HUES64 (cell line): ENCODE data around the gene KIAA0232.
"Not testable (repeated sequence)": the region's sequence is repeated elsewhere in the genome, so short reads cannot be mapped to it uniquely, and the experiment has no call there.

Experiments
- H3K27ac ChIP-seq: 2 replicates; pipeline ENCODE4 v1.7.0; 2013; ENCODE audit warnings: low read depth, low read length, inconsistent platforms
- H3K27me3 ChIP-seq: 2 replicates; pipeline ENCODE4 v1.6.1; 2013; ENCODE audit warnings: mild to moderate bottlenecking, low read length; ENCODE audit not compliant: insufficient read depth
- H3K36me3 ChIP-seq: 2 replicates; pipeline ENCODE4 v1.6.1; 2013; ENCODE audit warnings: mild to moderate bottlenecking, low read length; ENCODE audit not compliant: insufficient read depth
- H3K4me1 ChIP-seq: 2 replicates; pipeline ENCODE4 v1.6.1; 2013; ENCODE audit warnings: mild to moderate bottlenecking, low read length, moderate library complexity; ENCODE audit not compliant: insufficient read depth
- H3K4me3 ChIP-seq: 2 replicates; pipeline ENCODE4 v1.5.1; 2013; ENCODE audit warnings: mild to moderate bottlenecking, low read length, moderate library complexity
- H3K9ac ChIP-seq: 2 replicates; pipeline ENCODE4 v1.6.1; 2013; ENCODE audit warnings: mild to moderate bottlenecking, low read depth, low read length
- H3K9me3 ChIP-seq: 2 replicates; pipeline ENCODE4 v1.6.1; 2013; ENCODE audit warnings: low read depth, low read length; ENCODE audit not compliant: insufficient read depth
- WGBS: fragments of 150-250, 120-280 bp; methylation state at CpG from one replicate; pipeline ENCODE4 v1.1.7; 2013; ENCODE audit warnings: missing lambda C conversion rate; 5-methylcytosine and 5-hydroxymethylcytosine counted together

Gene KIAA0232

DNA sequence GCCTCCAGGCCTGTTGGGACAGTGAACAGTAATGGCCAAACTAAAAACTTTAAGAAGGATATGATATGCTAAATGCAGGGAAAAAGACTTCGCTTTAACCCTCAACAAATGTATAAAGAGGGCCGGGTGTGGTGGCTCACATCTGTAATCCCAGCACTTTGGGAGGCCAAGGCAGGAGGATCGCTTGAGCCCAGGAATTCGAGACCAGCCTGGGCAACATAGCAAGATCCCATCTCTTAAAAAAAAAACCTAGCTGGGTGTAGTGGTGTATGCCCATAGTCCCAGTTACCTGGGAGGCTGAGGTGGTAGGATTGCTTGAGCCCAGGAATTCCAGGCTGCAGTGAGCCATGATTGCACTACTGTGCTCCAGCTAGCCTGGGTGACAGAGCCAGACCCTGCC is 14.8 kb downstream of the KIAA0232 start:
- H3K9ac ChIP-seq, H3K36me3 ChIP-seq, H3K4me1 ChIP-seq, H3K9me3 ChIP-seq, H3K4me3 ChIP-seq, H3K27me3 ChIP-seq, H3K27ac ChIP-seq: not testable (repeated sequence)
- WGBS = 87% methylated on average over 4 of the region's 4 CpGs

DNA sequence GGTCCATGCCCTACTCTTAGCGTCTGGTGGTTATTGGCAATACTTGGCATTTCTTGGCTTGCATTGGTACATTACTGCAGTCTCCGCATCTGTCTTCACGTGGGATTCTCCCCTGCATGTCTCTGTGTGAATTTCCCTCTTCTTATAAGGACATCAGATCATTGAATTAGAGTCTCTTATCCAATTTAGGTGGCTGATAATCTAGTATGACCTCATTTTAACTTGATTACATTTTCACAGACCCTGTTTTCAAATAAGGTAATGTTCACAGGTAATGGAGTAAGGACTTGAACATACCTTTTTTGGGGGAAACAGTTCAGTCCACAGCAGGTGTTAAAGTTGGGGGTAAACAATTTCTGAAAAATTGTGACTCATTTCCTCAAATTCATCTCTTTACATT is 16.6 kb downstream of the KIAA0232 start:
- H3K36me3 ChIP-seq = 0 out of 2 replicates have a peak, but pooled peaks cover 4% of the 10 kb centered on the region
- H3K4me3 ChIP-seq = no peak overlapping the region
- no peak overlapping the region for H3K27ac ChIP-seq
- no peaks in the 10 kb centered on the region for H3K9me3 ChIP-seq
- 93% methylated on average over 3 of the region's 3 CpGs for WGBS
- H3K9ac ChIP-seq = no peak overlapping the region
- H3K27me3 ChIP-seq = no peaks in the 10 kb centered on the region
- H3K4me1 ChIP-seq = no peaks in the 10 kb centered on the region

- H3K27ac ChIP-seq = no peak overlapping the region
- H3K27me3 ChIP-seq = no peaks in the 10 kb centered on the region
- no peak overlapping the region for H3K9ac ChIP-seq
- H3K4me1 ChIP-seq = peaks cover 15% of the 10 kb centered on the region
- no peak overlapping the region for H3K4me3 ChIP-seq
- H3K9me3 ChIP-seq = no peaks in the 10 kb centered on the region
- H3K36me3 ChIP-seq = 0 out of 2 replicates have a peak, but pooled peaks cover 4% of the 10 kb centered on the region
- 93% methylated on average over 8 of the region's 8 CpGs for WGBS
Observed at GRCh38 chr4:6802025-6802424, 19.5 kb downstream of the KIAA0232 start.

GRCh38 chr4:6802626-6803025 is 20.1 kb downstream of the KIAA0232 start:
- no peak overlapping the region for H3K9ac ChIP-seq
- WGBS = 98% methylated on average over 2 of the region's 2 CpGs

GRCh38 chr4:6803246-6803645 is 20.7 kb downstream of the KIAA0232 start:
- Histone ChIP-seq H3K36me3 (0 out of 2 replicates have a peak, but pooled peaks cover 4% of the 10 kb centered on the region), H3K9ac (no peak overlapping the region), H3K9me3 (no peaks in the 10 kb centered on the region), H3K27ac (no peak overlapping the region), H3K27me3 (no peaks in the 10 kb centered on the region), H3K4me1 (peaks cover 15% of the 10 kb centered on the region), H3K4me3 (no peak overlapping the region)
- 94% methylated on average over 1 of the region's 1 CpG for WGBS

More at GRCh38 chr4:6802626-6803025, 20.1 kb downstream of the KIAA0232 start:
- Histone ChIP-seq H3K4me3 (no peak overlapping the region), H3K27me3 (no peaks in the 10 kb centered on the region), H3K4me1 (peaks cover 15% of the 10 kb centered on the region), H3K9me3 (no peaks in the 10 kb centered on the region), H3K36me3 (0 out of 2 replicates have a peak, but pooled peaks cover 4% of the 10 kb centered on the region), H3K27ac (no peak overlapping the region)

DNA sequence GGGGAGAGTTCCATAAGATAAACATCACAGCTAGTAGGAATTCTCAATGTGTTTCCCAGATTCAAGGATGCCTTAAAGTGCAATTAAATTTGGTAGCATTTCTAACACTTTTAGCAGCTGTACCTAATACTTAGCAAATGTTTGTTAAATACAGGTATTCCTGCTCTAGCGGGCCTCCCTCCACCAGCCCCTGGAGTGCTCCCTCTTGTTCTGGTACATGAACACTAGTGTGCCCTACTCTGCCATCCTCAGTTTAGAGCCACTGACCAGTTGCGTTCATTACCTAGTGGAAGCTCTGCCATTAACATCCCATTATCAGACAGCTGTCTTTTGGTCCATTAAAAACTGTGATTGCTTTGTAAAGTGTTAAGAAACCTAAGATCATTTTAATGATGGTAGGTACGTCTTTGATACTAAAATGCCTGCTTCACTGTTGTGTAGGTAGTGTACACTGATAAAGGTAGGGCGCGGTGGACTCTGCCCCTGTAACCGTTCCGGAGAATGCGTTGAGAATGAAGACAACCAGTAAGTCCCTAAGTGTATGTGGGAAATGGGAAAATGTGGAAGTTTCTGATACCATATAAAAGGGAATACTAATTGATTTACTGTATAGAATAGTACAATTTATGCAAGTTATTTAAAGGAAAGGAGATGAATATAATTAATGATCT is 21.7 kb downstream of the KIAA0232 start:
- no peaks in the 10 kb centered on the region for H3K27me3 ChIP-seq
- H3K4me3 ChIP-seq = no peak overlapping the region
- no peaks in the 10 kb centered on the region for H3K9me3 ChIP-seq
- H3K9ac ChIP-seq = no peak overlapping the region
- H3K36me3 ChIP-seq = 0 out of 2 replicates have a peak, but pooled peaks cover 1% of the 10 kb centered on the region
- H3K27ac ChIP-seq = no peak overlapping the region
- WGBS = 95% methylated on average over 8 of the region's 8 CpGs
- H3K4me1 ChIP-seq = peaks cover 15% of the 10 kb centered on the region

GRCh38 chr4:6806924-6807626 is 24.5 kb downstream of the KIAA0232 start:
- Histone ChIP-seq H3K4me1 (peaks cover 18% of the 10 kb centered on the region), H3K9ac (no peak overlapping the region), H3K36me3 (no peaks in the 10 kb centered on the region), H3K27me3 (no peaks in the 10 kb centered on the region), H3K4me3 (no peak overlapping the region), H3K9me3 (no peaks in the 10 kb centered on the region), H3K27ac (no peak overlapping the region)
- WGBS = 94% methylated on average over 4 of the region's 5 CpGs

- peaks cover 18% of the 10 kb centered on the region for H3K4me1 ChIP-seq
- H3K9me3 ChIP-seq = no peaks in the 10 kb centered on the region
- H3K36me3 ChIP-seq = no peaks in the 10 kb centered on the region
- H3K9ac ChIP-seq = no peak overlapping the region
- H3K4me3 ChIP-seq = no peak overlapping the region
- H3K27me3 ChIP-seq = no peaks in the 10 kb centered on the region
- WGBS = 95% methylated on average over 2 of the region's 2 CpGs
- H3K27ac ChIP-seq = no peak overlapping the region
Observed at GRCh38 chr4:6808259-6808658, 25.7 kb downstream of the KIAA0232 start.

DNA sequence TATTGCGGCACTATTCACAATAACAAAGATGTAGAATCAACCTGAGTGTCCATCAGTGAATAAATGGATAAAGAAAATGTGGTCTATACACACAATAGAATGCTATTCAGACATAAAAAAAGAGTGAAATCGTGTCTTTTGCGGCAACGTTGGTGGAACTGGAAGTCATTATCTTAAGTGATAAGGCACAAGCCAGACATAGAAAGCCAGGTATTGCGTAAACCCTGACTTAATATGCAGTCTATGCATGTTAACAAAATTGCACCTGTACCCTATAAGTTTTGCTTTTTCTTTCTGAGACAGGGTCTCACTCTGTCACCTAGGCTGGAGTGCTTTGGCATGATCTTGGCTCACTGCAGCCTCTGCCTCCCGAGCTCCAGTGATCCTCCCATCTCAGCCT is 28.6 kb downstream of the KIAA0232 start:
- Histone ChIP-seq H3K27ac (no peak overlapping the region), H3K9me3 (no peaks in the 10 kb centered on the region), H3K4me1 (peaks cover 4% of the 10 kb centered on the region), H3K27me3 (no peaks in the 10 kb centered on the region), H3K9ac (no peak overlapping the region), H3K36me3 (no peaks in the 10 kb centered on the region), H3K4me3 (no peak overlapping the region)
- WGBS = 95% methylated on average over 6 of the region's 6 CpGs

- H3K27ac ChIP-seq = no peak overlapping the region
- H3K9me3 ChIP-seq = no peaks in the 10 kb centered on the region
- H3K4me1 ChIP-seq = peaks cover 4% of the 10 kb centered on the region; the same call in 1 of the 2 replicates
- no peak overlapping the region for H3K4me3 ChIP-seq
- no peaks in the 10 kb centered on the region for H3K27me3 ChIP-seq
- H3K36me3 ChIP-seq = no peaks in the 10 kb centered on the region; the same call in 1 of the 2 replicates
- H3K9ac ChIP-seq = no peak overlapping the region
Observed at GRCh38 chr4:6812766-6813165, 30.2 kb downstream of the KIAA0232 start.

DNA sequence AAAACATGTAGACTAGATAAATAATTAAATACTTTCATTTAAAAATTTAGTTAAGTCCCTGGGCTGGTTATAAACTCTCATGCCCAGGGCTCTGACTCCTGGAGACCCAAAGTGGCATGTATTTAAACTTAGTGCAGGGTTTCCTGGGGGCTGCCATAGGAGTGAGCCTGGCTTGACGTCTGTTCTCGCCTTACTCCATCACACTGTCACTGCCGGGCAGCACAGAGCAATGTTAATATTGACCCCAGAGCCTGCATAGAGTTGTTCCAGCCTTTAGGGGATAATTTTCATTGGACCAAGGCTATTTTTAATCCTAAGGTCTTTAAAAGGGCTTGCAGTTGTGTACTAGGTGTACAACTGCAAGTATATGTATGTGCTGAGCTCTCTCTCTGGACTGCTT is 31.2 kb downstream of the KIAA0232 start:
- H3K27ac ChIP-seq = no peak overlapping the region
- peaks cover 4% of the 10 kb centered on the region; the same call in 1 of the 2 replicates for H3K4me1 ChIP-seq
- 92% methylated on average over 3 of the region's 3 CpGs for WGBS
- peaks cover 3% of the 10 kb centered on the region for H3K36me3 ChIP-seq
- H3K4me3 ChIP-seq = no peak overlapping the region
- H3K9me3 ChIP-seq = peaks cover 6% of the 10 kb centered on the region; the same call in 1 of the 2 replicates
- H3K9ac ChIP-seq = no peak overlapping the region
- no peaks in the 10 kb centered on the region for H3K27me3 ChIP-seq
